ENCODE results near the gene IL9. TPM values are rescaled to one million over a fixed set of nuclear protein-coding genes. Genes with fewer than 3 reads are reported as not detected.
A peak's percentile ranks its signal among the peaks of the same experiment; 100 is the strongest.

IL9 gene
- not detected for polyA plus RNA-seq (2013, experiment 1 of 2)
- not detected for polyA plus RNA-seq (2013, experiment 2 of 2)

GRCh38 chr5:135895474-135896006 is at the start of gene IL9:
Gene IL9 (minus strand): TSS chr5:135895841. CDS start chr5:135895816, 25 bp downstream.
- Histone ChIP-seq H3K9ac (ENCODE audit: low read depth, low read length, poor library complexity) (no peak within 1 kb of the TSS), H3K4me2 (ENCODE audit: insufficient read depth, low read length, poor library complexity, severe bottlenecking) (no peak within 1 kb of the TSS), H2BK5ac (ENCODE audit: low read length) (no peak within 1 kb of the TSS), H2AFZ (ENCODE audit: low read length) (no peak within 1 kb of the TSS), H2BK12ac (ENCODE audit: low read length) (no peak within 1 kb of the TSS), H3K79me1 (ENCODE audit: low read depth, low read length) (no peaks in the 10 kb centered on the region), H3K18ac (ENCODE audit: low read length) (peak within 1 kb of the TSS; percentile 54), H3K9me3 (replicated peaks in 1 of 2; ENCODE audit: control insufficient read depth in 2 of 2, insufficient read depth in 1 of 2, low read depth in 1 of 2, low read length in 2 of 2) (no peaks in the 10 kb centered on the region), H3K4ac (ENCODE audit: low read length) (no peak within 1 kb of the TSS), H3K4me3 (ENCODE audit: low read length in 2 of 2) (no peak within 1 kb of the TSS), H3K27me3 (ENCODE audit: control insufficient read depth in 3 of 3, insufficient read depth in 3 of 3, low read depth in 1 of 3, low read length in 3 of 3) (no peaks in the 10 kb centered on the region), H2BK120ac (ENCODE audit: low read depth, low read length) (no peak within 1 kb of the TSS), H4K91ac (ENCODE audit: low read depth, low read length, poor library complexity) (no peak within 1 kb of the TSS), H3K36me3 (replicated peaks in 1 of 2; ENCODE audit: control insufficient read depth in 2 of 2, insufficient read depth in 2 of 2, low read length in 2 of 2) (no peaks in the 10 kb centered on the region), H3K27ac (replicated peaks; ENCODE audit: low read length) (no peak within 1 kb of the TSS), H4K8ac (ENCODE audit: low read depth, low read length) (no peak within 1 kb of the TSS), H3K23ac (ENCODE audit: low read depth, low read length, poor library complexity) (no peak within 1 kb of the TSS), H3K4me1 (ENCODE audit: control insufficient read depth in 2 of 2, insufficient read depth in 1 of 2, low read depth in 1 of 2, low read length in 2 of 2) (no peaks in the 10 kb centered on the region), H3K14ac (ENCODE audit: low read length) (no peak within 1 kb of the TSS), H2AK5ac (ENCODE audit: low read depth, low read length) (no peak within 1 kb of the TSS), H2BK15ac (ENCODE audit: low read length) (no peak within 1 kb of the TSS)
- WGBS, 2 donors (ENCODE audit: extremely low coverage in 2 of 2, insufficient read length in 2 of 2, insufficient replicate concordance in 1 of 2) = no CpG with 5 or more reads among the region's 7 CpGs
- no peak for DNase-seq (ENCODE audit: low spot score)

- H2BK12ac ChIP-seq (ENCODE audit: low read length) = no peak overlapping the region
- H2BK120ac ChIP-seq (ENCODE audit: low read depth, low read length) = no peak overlapping the region
- H3K4me3 ChIP-seq (ENCODE audit: low read length in 2 of 2) = no peak overlapping the region
- no peak overlapping the region for H3K9ac ChIP-seq (ENCODE audit: low read depth, low read length, poor library complexity)
- no peak overlapping the region for H3K18ac ChIP-seq (ENCODE audit: low read length)
- no peaks in the 10 kb centered on the region for H3K36me3 ChIP-seq (replicated peaks in 1 of 2; ENCODE audit: control insufficient read depth in 2 of 2, insufficient read depth in 2 of 2, low read length in 2 of 2)
- H3K27ac ChIP-seq (replicated peaks; ENCODE audit: low read length) = no peak overlapping the region
- H4K91ac ChIP-seq (ENCODE audit: low read depth, low read length, poor library complexity) = no peak overlapping the region
- H2BK15ac ChIP-seq (ENCODE audit: low read length) = no peak overlapping the region
- H3K79me1 ChIP-seq (ENCODE audit: low read depth, low read length) = no peaks in the 10 kb centered on the region
- H3K9me3 ChIP-seq (replicated peaks in 1 of 2; ENCODE audit: control insufficient read depth in 2 of 2, insufficient read depth in 1 of 2, low read depth in 1 of 2, low read length in 2 of 2) = no peaks in the 10 kb centered on the region
- no peak overlapping the region for H3K23ac ChIP-seq (ENCODE audit: low read depth, low read length, poor library complexity)
- no peak overlapping the region for H4K8ac ChIP-seq (ENCODE audit: low read depth, low read length)
- no peak overlapping the region for H3K4ac ChIP-seq (ENCODE audit: low read length)
- no peaks in the 10 kb centered on the region for H3K27me3 ChIP-seq (ENCODE audit: control insufficient read depth in 3 of 3, insufficient read depth in 3 of 3, low read depth in 1 of 3, low read length in 3 of 3)
- H3K14ac ChIP-seq (ENCODE audit: low read length) = no peak overlapping the region
- no peak overlapping the region for H2BK5ac ChIP-seq (ENCODE audit: low read length)
- no peak overlapping the region for H2AFZ ChIP-seq (ENCODE audit: low read length)
- no peak overlapping the region for H3K4me2 ChIP-seq (ENCODE audit: insufficient read depth, low read length, poor library complexity, severe bottlenecking)
- H3K4me1 ChIP-seq (ENCODE audit: control insufficient read depth in 2 of 2, insufficient read depth in 1 of 2, low read depth in 1 of 2, low read length in 2 of 2) = no peaks in the 10 kb centered on the region
- WGBS, 2 donors (ENCODE audit: extremely low coverage in 2 of 2, insufficient read length in 2 of 2, insufficient replicate concordance in 1 of 2) = no CpG with 5 or more reads among the region's 3 CpGs
- H2AK5ac ChIP-seq (ENCODE audit: low read depth, low read length) = no peak overlapping the region
- peak; percentile 61 for DNase-seq (ENCODE audit: low spot score)
Measured at GRCh38 chr5:135944967-135945560, 49.4 kb upstream of the IL9 start.

GRCh38 chr5:135944564-135944963 is 48.9 kb upstream of the IL9 start:
- no peak overlapping the region for H2BK15ac ChIP-seq (ENCODE audit: low read length)
- no peak overlapping the region for H2AK5ac ChIP-seq (ENCODE audit: low read depth, low read length)
- H3K27me3 ChIP-seq (ENCODE audit: control insufficient read depth in 3 of 3, insufficient read depth in 3 of 3, low read depth in 1 of 3, low read length in 3 of 3) = no peaks in the 10 kb centered on the region
- no peak overlapping the region for H3K27ac ChIP-seq (replicated peaks; ENCODE audit: low read length)
- no peak overlapping the region for H3K4me2 ChIP-seq (ENCODE audit: insufficient read depth, low read length, poor library complexity, severe bottlenecking)
- no peak overlapping the region for H2BK5ac ChIP-seq (ENCODE audit: low read length)
- H4K91ac ChIP-seq (ENCODE audit: low read depth, low read length, poor library complexity) = no peak overlapping the region
- H3K4me1 ChIP-seq (ENCODE audit: control insufficient read depth in 2 of 2, insufficient read depth in 1 of 2, low read depth in 1 of 2, low read length in 2 of 2) = no peaks in the 10 kb centered on the region
- no peak overlapping the region for H3K18ac ChIP-seq (ENCODE audit: low read length)
- no peak overlapping the region for H3K4ac ChIP-seq (ENCODE audit: low read length)
- H3K23ac ChIP-seq (ENCODE audit: low read depth, low read length, poor library complexity) = no peak overlapping the region
- no peaks in the 10 kb centered on the region for H3K79me1 ChIP-seq (ENCODE audit: low read depth, low read length)
- no peak overlapping the region for H2BK120ac ChIP-seq (ENCODE audit: low read depth, low read length)
- H3K14ac ChIP-seq (ENCODE audit: low read length) = no peak overlapping the region
- no peak overlapping the region for H3K4me3 ChIP-seq (ENCODE audit: low read length in 2 of 2)
- H3K9ac ChIP-seq (ENCODE audit: low read depth, low read length, poor library complexity) = no peak overlapping the region
- H2AFZ ChIP-seq (ENCODE audit: low read length) = no peak overlapping the region
- H3K9me3 ChIP-seq (replicated peaks in 1 of 2; ENCODE audit: control insufficient read depth in 2 of 2, insufficient read depth in 1 of 2, low read depth in 1 of 2, low read length in 2 of 2) = no peaks in the 10 kb centered on the region
- no peak for DNase-seq (ENCODE audit: low spot score)
- no peak overlapping the region for H2BK12ac ChIP-seq (ENCODE audit: low read length)
- no peaks in the 10 kb centered on the region for H3K36me3 ChIP-seq (replicated peaks in 1 of 2; ENCODE audit: control insufficient read depth in 2 of 2, insufficient read depth in 2 of 2, low read length in 2 of 2)
- H4K8ac ChIP-seq (ENCODE audit: low read depth, low read length) = no peak overlapping the region

GRCh38 chr5:135942202-135942771 is 46.6 kb upstream of the IL9 start:
- no peak overlapping the region for H3K4ac ChIP-seq (ENCODE audit: low read length)
- WGBS, 2 donors (ENCODE audit: extremely low coverage in 2 of 2, insufficient read length in 2 of 2, insufficient replicate concordance in 1 of 2) = no CpG with 5 or more reads among the region's 3 CpGs
- no peak overlapping the region for H3K14ac ChIP-seq (ENCODE audit: low read length)
- no peaks in the 10 kb centered on the region for H3K27me3 ChIP-seq (ENCODE audit: control insufficient read depth in 3 of 3, insufficient read depth in 3 of 3, low read depth in 1 of 3, low read length in 3 of 3)
- no peak overlapping the region for H3K27ac ChIP-seq (replicated peaks; ENCODE audit: low read length)
- no peak overlapping the region for H2BK15ac ChIP-seq (ENCODE audit: low read length)
- no peaks in the 10 kb centered on the region for H3K79me1 ChIP-seq (ENCODE audit: low read depth, low read length)
- H3K4me3 ChIP-seq (ENCODE audit: low read length in 2 of 2) = no peak overlapping the region
- no peak overlapping the region for H2AK5ac ChIP-seq (ENCODE audit: low read depth, low read length)
- H2AFZ ChIP-seq (ENCODE audit: low read length) = no peak overlapping the region
- no peaks in the 10 kb centered on the region for H3K9me3 ChIP-seq (replicated peaks in 1 of 2; ENCODE audit: control insufficient read depth in 2 of 2, insufficient read depth in 1 of 2, low read depth in 1 of 2, low read length in 2 of 2)
- no peak overlapping the region for H3K18ac ChIP-seq (ENCODE audit: low read length)
- H3K4me1 ChIP-seq (ENCODE audit: control insufficient read depth in 2 of 2, insufficient read depth in 1 of 2, low read depth in 1 of 2, low read length in 2 of 2) = no peaks in the 10 kb centered on the region
- no peak overlapping the region for H3K9ac ChIP-seq (ENCODE audit: low read depth, low read length, poor library complexity)
- H2BK12ac ChIP-seq (ENCODE audit: low read length) = no peak overlapping the region
- no peak for DNase-seq (ENCODE audit: low spot score)
- no peak overlapping the region for H3K4me2 ChIP-seq (ENCODE audit: insufficient read depth, low read length, poor library complexity, severe bottlenecking)
- H4K91ac ChIP-seq (ENCODE audit: low read depth, low read length, poor library complexity) = no peak overlapping the region
- no peak overlapping the region for H2BK5ac ChIP-seq (ENCODE audit: low read length)
- H4K8ac ChIP-seq (ENCODE audit: low read depth, low read length) = no peak overlapping the region
- H3K23ac ChIP-seq (ENCODE audit: low read depth, low read length, poor library complexity) = no peak overlapping the region
- H3K36me3 ChIP-seq (replicated peaks in 1 of 2; ENCODE audit: control insufficient read depth in 2 of 2, insufficient read depth in 2 of 2, low read length in 2 of 2) = no peaks in the 10 kb centered on the region
- no peak overlapping the region for H2BK120ac ChIP-seq (ENCODE audit: low read depth, low read length)
